Stromal cell of bone marrow (primary cell): ENCODE data around the gene NKX1-1.
"Not testable (repeated sequence)": the region's sequence is repeated elsewhere in the genome, so short reads cannot be mapped to it uniquely, and the experiment has no call there.

Experiments used
- DNase-seq: peaks from one replicate; pipeline ENCODE4 v3.0.0-alpha.2; 2012; ENCODE audit warnings: low read depth

The NKX1-1 gene

GRCh38 chr4:1404573-1405253 is 1.5 kb downstream of the NKX1-1 start:
- no peak for DNase-seq

- DNase-seq = no peak
Measured at GRCh38 chr4:1403591-1404572, 2.4 kb downstream of the NKX1-1 start.

- no peak for DNase-seq
Measured at GRCh38 chr4:1403177-1403583, 3.1 kb downstream of the NKX1-1 start.

- DNase-seq = no peak
Measured at GRCh38 chr4:1402516-1403091, 3.6 kb downstream of the NKX1-1 start.

- DNase-seq = no peak
Measured at GRCh38 chr4:1402021-1402515, 4.2 kb downstream of the NKX1-1 start.

GRCh38 chr4:1401409-1402020 is 4.7 kb downstream of the NKX1-1 start:
- no peak for DNase-seq

- DNase-seq = no peak
Measured at GRCh38 chr4:1400831-1401408, 5.3 kb downstream of the NKX1-1 start.

GRCh38 chr4:1400191-1400805 is 5.9 kb downstream of the NKX1-1 start:
- DNase-seq = no peak

- no peak for DNase-seq
Measured at GRCh38 chr4:1399508-1400190, 6.6 kb downstream of the NKX1-1 start.

GRCh38 chr4:1398681-1399507 is 7.3 kb downstream of the NKX1-1 start:
- no peak for DNase-seq

GRCh38 chr4:1396806-1397455 is 9.3 kb downstream of the NKX1-1 start:
- DNase-seq = no peak

GRCh38 chr4:1395941-1396805 is 10.1 kb downstream of the NKX1-1 start:
- no peak for DNase-seq

- DNase-seq = not testable (repeated sequence)
Measured at GRCh38 chr4:1395389-1395820, 10.8 kb downstream of the NKX1-1 start.

- DNase-seq = not testable (repeated sequence)
Measured at GRCh38 chr4:1394554-1395388, 11.5 kb downstream of the NKX1-1 start.

- DNase-seq = no peak
Measured at GRCh38 chr4:1393866-1394265, 12.4 kb downstream of the NKX1-1 start.

- DNase-seq = not testable (repeated sequence)
Measured at GRCh38 chr4:1393363-1393762, 12.9 kb downstream of the NKX1-1 start.
